Neutrophil (primary cell): Measurements from ENCODE around the gene AQP1.

ENCODE experiments used
- H3K27ac ChIP-seq: fragments of 200-600 bp; sonication (generic); 2 replicates; pipeline ENCODE4 v1.5.1; 2016; ENCODE audit warnings: mild to moderate bottlenecking, moderate library complexity
- H3K27me3 ChIP-seq: fragments of 200-600 bp; sonication (generic); 2 replicates; pipeline ENCODE4 v1.6.0; 2016; ENCODE audit warnings: mild to moderate bottlenecking
- H3K36me3 ChIP-seq: fragments of 200-600 bp; sonication (generic); 2 replicates; pipeline ENCODE4 v1.5.1; 2017
- H3K4me1 ChIP-seq, 2 experiments: fragments of 200-600 bp in 1 of 2; sonication (generic) in 1 of 2; 1 replicate in 1 of 2; 2 replicates in 1 of 2; pipeline versions ENCODE4 v1.5.1 to v1.6.1; 2013 to 2016; ENCODE audit warnings: low read depth in 1 of 2, low read length in 1 of 2, mild to moderate bottlenecking in 1 of 2, moderate library complexity in 1 of 2; ENCODE audit not compliant: control insufficient read depth in 1 of 2, insufficient read depth in 1 of 2
- H3K4me3 ChIP-seq, 2 experiments: fragments of 200-600 bp in 1 of 2; sonication (generic) in 1 of 2; 1 replicate in 1 of 2; 2 replicates in 1 of 2; pipeline ENCODE4 v1.5.1; 2013 to 2016; ENCODE audit warnings: low read depth in 1 of 2, low read length in 1 of 2, mild to moderate bottlenecking in 1 of 2, moderate library complexity in 1 of 2
- H3K9me3 ChIP-seq: fragments of 200-600 bp; sonication (generic); 2 replicates; pipeline ENCODE4 v1.5.1; 2016
- CTCF ChIP-seq: fragments of 200-600 bp; sonication (generic); IDR thresholded peaks from 2 replicates; pipeline ENCODE4 v1.5.1; 2016; ENCODE audit warnings: antibody characterized with exemption

The AQP1 gene

DNA sequence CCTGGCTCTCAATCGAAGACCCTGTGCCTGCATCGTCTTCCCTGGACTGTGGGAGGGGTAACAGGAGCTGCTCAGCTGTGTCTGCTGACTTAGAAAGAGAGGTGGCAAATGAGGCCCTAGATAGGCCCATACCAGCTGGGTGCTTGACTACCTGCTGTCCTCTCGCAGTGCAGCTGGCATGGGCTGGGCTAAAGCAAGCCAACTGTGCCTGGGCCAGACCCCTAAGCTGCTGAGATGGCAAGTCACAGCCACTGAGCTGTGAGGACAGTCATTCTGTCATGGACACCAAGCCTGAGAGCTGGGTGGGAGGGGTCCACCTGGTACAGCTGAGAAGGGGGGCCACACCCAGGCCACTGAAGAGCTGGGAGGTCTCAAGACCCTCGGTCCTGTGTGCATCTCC, 45.8 kb upstream of the AQP1 start:
- H3K4me3 ChIP-seq, result no peak overlapping the region
- H3K4me1 ChIP-seq, result no peaks in the 10 kb centered on the region
- no peak for TF ChIP-seq CTCF
- no peaks in the 10 kb centered on the region for H3K9me3 ChIP-seq
- no peaks in the 10 kb centered on the region for H3K36me3 ChIP-seq
- H3K27me3 ChIP-seq, result no peaks in the 10 kb centered on the region
- no peak overlapping the region for H3K27ac ChIP-seq

- H3K27ac ChIP-seq, result no peak overlapping the region
- H3K4me1 ChIP-seq, result no peaks in the 10 kb centered on the region
- no peak overlapping the region for H3K4me3 ChIP-seq
- no peak for TF ChIP-seq CTCF
- H3K27me3 ChIP-seq, result no peaks in the 10 kb centered on the region
- no peaks in the 10 kb centered on the region for H3K36me3 ChIP-seq
- H3K9me3 ChIP-seq, result no peaks in the 10 kb centered on the region
These were observed 44.7 kb upstream of the AQP1 start for GRCh38 chr7:30866939-30867338.

GRCh38 chr7:30867483-30867882, 44.2 kb upstream of the AQP1 start:
- Histone ChIP-seq H3K4me3 (no peak overlapping the region), H3K36me3 (no peaks in the 10 kb centered on the region), H3K9me3 (no peaks in the 10 kb centered on the region), H3K4me1 (no peaks in the 10 kb centered on the region), H3K27ac (no peak overlapping the region), H3K27me3 (no peaks in the 10 kb centered on the region)
- no peak for TF ChIP-seq CTCF

- no peaks in the 10 kb centered on the region for H3K9me3 ChIP-seq
- H3K27ac ChIP-seq, result no peak overlapping the region
- H3K27me3 ChIP-seq, result no peaks in the 10 kb centered on the region
- no peaks in the 10 kb centered on the region for H3K4me1 ChIP-seq
- no peaks in the 10 kb centered on the region for H3K36me3 ChIP-seq
- TF ChIP-seq CTCF, result no peak
- no peak overlapping the region for H3K4me3 ChIP-seq
These were observed 41.6 kb upstream of the AQP1 start for GRCh38 chr7:30869794-30870611.

DNA sequence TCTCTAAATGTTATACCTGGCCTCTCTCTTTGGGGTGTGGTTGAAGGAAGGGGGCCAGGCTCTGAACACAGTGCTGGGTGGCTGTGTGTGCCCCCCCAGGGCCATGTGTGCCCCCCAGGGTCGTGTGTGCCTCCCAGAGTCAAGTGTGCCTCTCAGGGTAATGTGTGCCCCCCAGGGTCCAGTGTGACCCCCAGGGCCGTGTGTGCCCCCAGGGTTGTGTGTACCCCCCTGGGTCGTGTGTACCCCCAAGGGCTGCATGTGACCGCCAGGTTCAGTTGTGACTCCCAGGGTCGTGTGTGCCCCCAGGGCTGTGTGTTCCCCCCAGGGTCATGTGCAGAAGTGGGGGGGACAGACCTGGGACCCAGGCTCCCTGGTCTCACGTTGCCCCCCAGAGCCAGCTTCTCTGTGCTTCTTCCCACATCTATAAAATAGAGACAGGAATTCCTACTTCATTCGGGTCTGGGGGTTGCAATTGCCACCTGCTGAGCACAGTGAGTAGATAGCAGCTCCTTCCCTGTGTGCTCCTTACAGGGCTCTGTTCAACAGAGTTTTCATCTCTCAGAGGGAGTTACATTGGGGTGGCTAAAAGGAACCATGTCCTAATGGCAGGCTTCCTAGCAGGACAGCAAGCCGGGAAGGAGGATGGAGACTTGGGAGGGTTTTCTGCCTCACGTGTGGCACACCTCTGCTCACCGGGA, 40.7 kb upstream of the AQP1 start:
- no peak for TF ChIP-seq CTCF
- Histone ChIP-seq H3K27ac (no peak overlapping the region), H3K27me3 (no peaks in the 10 kb centered on the region), H3K9me3 (no peaks in the 10 kb centered on the region), H3K36me3 (no peaks in the 10 kb centered on the region), H3K4me1 (no peaks in the 10 kb centered on the region), H3K4me3 (no peak overlapping the region)
